OCI-LY3 (cell line): Measurements from ENCODE around the gene POLR3GL.

Source experiments
- H2AFZ ChIP-seq: fragments of 200-600, 300-600 bp; shearing (Covaris generic); 2 replicates; pipeline ENCODE4 v1.6.0; 2014; ENCODE audit warnings: antibody characterized with exemption, low read depth, low read length
- H3K27ac ChIP-seq: fragments of 200-600, 300-600 bp; sonication (generic); 2 replicates; pipeline ENCODE4 v1.5.1; 2014; ENCODE audit warnings: mild to moderate bottlenecking, low read length, moderate library complexity, mixed read lengths
- H3K27me3 ChIP-seq: fragments of 200-600, 300-600 bp; sonication (generic); 2 replicates; pipeline ENCODE4 v1.6.1; 2014; ENCODE audit warnings: low read depth, low read length, mixed read lengths
- H3K36me3 ChIP-seq: fragments of 200-600, 300-600 bp; sonication (generic); replicated peaks from 2 replicates; pipeline ENCODE3; 2014; ENCODE audit warnings: low read depth, low read length, mixed read lengths
- H3K4me1 ChIP-seq: fragments of 300-600, 200-600 bp; sonication (generic); 2 replicates; pipeline ENCODE4 v1.6.1; 2014; ENCODE audit warnings: low read length, mixed read lengths
- H3K4me2 ChIP-seq: fragments of 200-600, 300-600 bp; sonication (generic); 2 replicates; pipeline ENCODE4 v1.6.1; 2014; ENCODE audit warnings: low read length, mixed read lengths
- H3K4me3 ChIP-seq: fragments of 300-600, 200-600 bp; sonication (generic); 2 replicates; pipeline ENCODE4 v1.5.1; 2014; ENCODE audit warnings: antibody characterized with exemption, mild to moderate bottlenecking, low read length, moderate library complexity
- H3K79me2 ChIP-seq: fragments of 300-600, 200-600 bp; shearing (Covaris generic); 2 replicates; pipeline ENCODE4 v1.6.1; 2014; ENCODE audit warnings: mild to moderate bottlenecking, low read length, mixed read lengths
- H3K9ac ChIP-seq: fragments of 300-600, 200-600 bp; shearing (Covaris generic); 2 replicates; pipeline ENCODE4 v1.6.0; 2014; ENCODE audit warnings: mild to moderate bottlenecking, low read length, moderate library complexity
- H3K9me3 ChIP-seq: fragments of 200-600, 300-600 bp; shearing (Covaris generic); 2 replicates; pipeline ENCODE4 v1.6.1; 2014; ENCODE audit warnings: low read length, mixed read lengths; ENCODE audit not compliant: insufficient read depth
- H4K20me1 ChIP-seq: fragments of 200-600, 300-600 bp; sonication (generic); 2 replicates; pipeline ENCODE4 v1.6.1; 2016; ENCODE audit warnings: low read length, mixed read lengths; ENCODE audit not compliant: insufficient read depth
- EZH2phosphoT487 ChIP-seq: fragments of 200-600 bp; shearing (Covaris generic); IDR thresholded peaks from 2 replicates; pipeline ENCODE4 v1.6.1; 2018; ENCODE audit warnings: antibody characterized with exemption, mixed run types, low read depth
- TF ChIP-seq, protein P1 (sequence below): fragments of 200-600, 300-600 bp; sonication (generic); IDR thresholded peaks from 2 replicates; pipeline ENCODE4 v1.5.1; 2014; ENCODE audit warnings: antibody characterized with exemption, low read length, low read depth

The POLR3GL gene

DNA sequence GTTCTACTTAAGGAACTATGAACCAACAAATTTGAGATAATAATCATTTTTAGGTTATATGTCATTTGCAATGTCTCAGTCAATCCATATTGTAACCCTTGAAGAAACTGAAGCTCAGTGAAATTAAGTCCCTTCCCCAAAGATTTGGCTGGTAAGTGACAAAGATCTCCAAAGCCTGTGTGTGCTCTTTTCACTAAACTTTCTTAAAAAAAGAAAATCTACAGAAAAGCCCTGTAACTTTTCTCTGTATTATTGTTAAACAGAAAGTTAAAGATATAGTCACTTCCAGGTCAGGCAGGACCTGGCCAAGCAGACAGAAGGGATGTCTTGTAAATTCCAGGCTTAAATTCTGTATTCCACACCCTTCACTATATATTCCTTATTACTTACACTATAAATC, 8.1 kb upstream of the POLR3GL start:
- Histone ChIP-seq H3K79me2 (peaks cover 19% of the 10 kb centered on the region), H3K4me2 (peak overlapping the region; percentile 90), H3K27ac (no peak overlapping the region), H2AFZ (no peak overlapping the region), H3K27me3 (peaks cover 18% of the 10 kb centered on the region), H3K36me3 (no peaks in the 10 kb centered on the region), H3K9me3 (no peaks in the 10 kb centered on the region), H4K20me1 (no peaks in the 10 kb centered on the region), H3K4me1 (peaks cover 26% of the 10 kb centered on the region), H3K9ac (peak overlapping the region; percentile 80), H3K4me3 (peak overlapping the region; percentile 87)
- no peak for TF ChIP-seq EZH2phosphoT487
- TF ChIP-seq, protein P1, sequence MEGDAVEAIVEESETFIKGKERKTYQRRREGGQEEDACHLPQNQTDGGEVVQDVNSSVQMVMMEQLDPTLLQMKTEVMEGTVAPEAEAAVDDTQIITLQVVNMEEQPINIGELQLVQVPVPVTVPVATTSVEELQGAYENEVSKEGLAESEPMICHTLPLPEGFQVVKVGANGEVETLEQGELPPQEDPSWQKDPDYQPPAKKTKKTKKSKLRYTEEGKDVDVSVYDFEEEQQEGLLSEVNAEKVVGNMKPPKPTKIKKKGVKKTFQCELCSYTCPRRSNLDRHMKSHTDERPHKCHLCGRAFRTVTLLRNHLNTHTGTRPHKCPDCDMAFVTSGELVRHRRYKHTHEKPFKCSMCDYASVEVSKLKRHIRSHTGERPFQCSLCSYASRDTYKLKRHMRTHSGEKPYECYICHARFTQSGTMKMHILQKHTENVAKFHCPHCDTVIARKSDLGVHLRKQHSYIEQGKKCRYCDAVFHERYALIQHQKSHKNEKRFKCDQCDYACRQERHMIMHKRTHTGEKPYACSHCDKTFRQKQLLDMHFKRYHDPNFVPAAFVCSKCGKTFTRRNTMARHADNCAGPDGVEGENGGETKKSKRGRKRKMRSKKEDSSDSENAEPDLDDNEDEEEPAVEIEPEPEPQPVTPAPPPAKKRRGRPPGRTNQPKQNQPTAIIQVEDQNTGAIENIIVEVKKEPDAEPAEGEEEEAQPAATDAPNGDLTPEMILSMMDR, result no peak

- Histone ChIP-seq H3K79me2 (peaks cover 19% of the 10 kb centered on the region), H3K36me3 (no peaks in the 10 kb centered on the region), H3K4me1 (peaks cover 30% of the 10 kb centered on the region), H3K9me3 (no peaks in the 10 kb centered on the region), H3K4me2 (peak overlapping the region; percentile 90), H3K9ac (peak overlapping the region; percentile 80), H3K27ac (peak overlapping the region; percentile 43), H3K4me3 (peak overlapping the region; percentile 87), H4K20me1 (no peaks in the 10 kb centered on the region), H3K27me3 (peaks cover 18% of the 10 kb centered on the region), H2AFZ (peak overlapping the region; percentile 57; the same call in 1 of the 2 replicates)
- TF ChIP-seq EZH2phosphoT487, result no peak
- TF ChIP-seq, protein P1, result no peak
Observed at GRCh38 chr1:145956781-145957442, 7.6 kb upstream of the POLR3GL start.

DNA sequence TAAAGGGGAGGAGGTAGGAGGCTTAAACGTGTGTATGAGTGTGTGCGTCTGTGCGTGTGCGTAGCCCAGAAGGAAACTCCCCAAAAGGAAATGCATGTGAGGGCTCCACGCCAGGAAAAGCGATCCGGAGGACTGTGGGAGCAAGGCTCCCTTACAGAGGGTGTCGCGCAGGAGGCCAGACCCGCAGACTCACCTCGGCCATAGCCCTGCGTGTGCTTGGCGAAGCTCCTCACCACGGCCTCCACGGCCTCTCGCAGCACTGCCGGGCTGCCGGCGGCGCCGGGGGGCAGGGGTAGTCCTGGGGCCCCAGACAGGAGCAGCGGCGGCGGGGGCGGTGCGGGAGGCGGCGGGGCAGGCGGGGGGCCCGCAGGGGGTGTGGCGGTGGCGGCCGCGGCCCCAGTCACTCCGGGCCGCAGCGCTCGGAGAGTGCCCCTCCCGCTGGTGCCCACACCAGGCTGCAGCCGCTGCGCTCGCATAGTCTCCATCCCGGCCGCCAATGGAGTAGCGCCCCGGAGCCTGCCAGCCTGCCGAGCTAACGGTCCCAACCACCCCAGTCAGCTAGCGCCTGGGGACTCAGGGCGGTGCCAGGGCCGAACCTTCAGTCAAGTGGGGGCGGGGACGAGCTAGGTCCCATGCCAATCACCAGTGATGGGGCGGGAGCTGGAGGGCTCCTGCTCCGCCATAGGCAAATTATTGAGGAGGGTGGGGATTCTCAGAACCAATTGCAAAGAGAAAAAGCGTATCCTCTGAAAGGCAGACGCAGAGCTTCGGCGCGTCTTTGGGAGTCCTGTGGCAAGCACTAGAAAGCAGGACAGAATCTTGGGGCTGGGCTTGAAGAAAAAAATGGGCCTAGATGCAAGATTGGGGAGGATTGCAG, 6.8 kb upstream of the POLR3GL start, which contains the start of gene LIX1L:
LIX1L (minus strand) TSS at position 575 of the 877 bp plus-strand sequence; CDS start at position 485, 90 bp downstream.
- peak within 1 kb of the TSS; percentile 90 for H3K4me2 ChIP-seq
- TF ChIP-seq EZH2phosphoT487, result no peak
- TF ChIP-seq, protein P1, result no peak
- H3K27ac ChIP-seq, result peak within 1 kb of the TSS; percentile 43
- peaks cover 30% of the 10 kb centered on the region for H3K4me1 ChIP-seq
- no peaks in the 10 kb centered on the region for H3K36me3 ChIP-seq
- H3K79me2 ChIP-seq, result peaks cover 16% of the 10 kb centered on the region
- no peaks in the 10 kb centered on the region for H3K9me3 ChIP-seq
- peak within 1 kb of the TSS; percentile 87 for H3K4me3 ChIP-seq
- no peaks in the 10 kb centered on the region for H4K20me1 ChIP-seq
- peaks cover 18% of the 10 kb centered on the region for H3K27me3 ChIP-seq
- peak within 1 kb of the TSS; percentile 80 for H3K9ac ChIP-seq
- peak within 1 kb of the TSS; percentile 82 for H2AFZ ChIP-seq

GRCh38 chr1:145958734-145959133, 5.8 kb upstream of the POLR3GL start:
- H3K36me3 ChIP-seq, result no peaks in the 10 kb centered on the region
- peaks cover 41% of the 10 kb centered on the region for H3K4me1 ChIP-seq
- 0 out of 2 replicates have a peak overlapping the region, but pooled peaks have one; percentile 54 for H3K9ac ChIP-seq
- peak overlapping the region; percentile 90 for H3K4me2 ChIP-seq
- H2AFZ ChIP-seq, result no peak overlapping the region
- no peaks in the 10 kb centered on the region for H4K20me1 ChIP-seq
- peaks cover 18% of the 10 kb centered on the region for H3K27me3 ChIP-seq
- H3K79me2 ChIP-seq, result peaks cover 12% of the 10 kb centered on the region
- TF ChIP-seq EZH2phosphoT487, result no peak
- TF ChIP-seq, protein P1, result no peak
- H3K27ac ChIP-seq, result no peak overlapping the region
- peak overlapping the region; percentile 87 for H3K4me3 ChIP-seq
- no peaks in the 10 kb centered on the region for H3K9me3 ChIP-seq
